IMR-90 (cell line): ENCODE results near the gene KLF7. TPM values are rescaled to one million over a fixed set of nuclear protein-coding genes. Genes with fewer than 3 reads are reported as not detected.

Source experiments
- ATAC-seq: fragments of 200-7000 bp; cut with Tn5 transposase; 2 replicates; pipeline ENCODE4 v1.9.1; 2020; ENCODE audit warnings: low read depth, mild to moderate bottlenecking, moderate library complexity
- BruUV-seq: library from RNA; stranded (reverse); fragments of 400-500 nt; replicated peaks from 2 replicates; lab custom pipeline; 2021; lab: Mats Ljungman, UMichigan
- CTCF ChIA-PET: fragments of 300-600 bp; formaldehyde crosslinking; extraction: SDS; loops from one replicate; lab custom pipeline; 2021; ENCODE audit warnings: antibody characterized with exemption; lab: Yijun Ruan, JAX
- POLR2A ChIA-PET: fragments of 300-600 bp; sonication (Branson Sonifier 250); formaldehyde crosslinking; loops from one replicate; lab custom pipeline; 2022; ENCODE audit warnings: antibody characterized with exemption; ENCODE audit not compliant: unreplicated experiment; lab: Charles Lee
- DNase-seq: peaks from one replicate; pipeline ENCODE4 v3.0.0; 2013
- H2AFZ ChIP-seq: replicated peaks from 2 replicates; pipeline ENCODE3; 2013; ENCODE audit warnings: low read length, mild to moderate bottlenecking; ENCODE audit not compliant: poor library complexity
- H2AK5ac ChIP-seq: 2 replicates; pipeline ENCODE4 v1.6.1; 2013; ENCODE audit warnings: low read depth, low read length, inconsistent platforms
- H2AK9ac ChIP-seq: replicated peaks from 2 replicates; pipeline ENCODE3; 2013; ENCODE audit warnings: mild to moderate bottlenecking, low read depth, low read length, moderate library complexity; ENCODE audit not compliant: poor library complexity
- H2BK120ac ChIP-seq: 2 replicates; pipeline ENCODE4 v1.6.1; 2013; ENCODE audit warnings: low read depth, low read length, inconsistent platforms
- H2BK15ac ChIP-seq: 3 replicates; pipeline ENCODE4 v1.6.1; 2013; ENCODE audit warnings: low read depth, low read length, inconsistent platforms
- H2BK20ac ChIP-seq: 2 replicates; pipeline ENCODE4 v1.6.1; 2013; ENCODE audit warnings: low read depth, mild to moderate bottlenecking, inconsistent platforms, low read length, moderate library complexity
- H2BK5ac ChIP-seq: 2 replicates; pipeline ENCODE4 v1.6.1; 2013; ENCODE audit warnings: mild to moderate bottlenecking, low read depth, low read length, inconsistent platforms; ENCODE audit not compliant: poor library complexity, severe bottlenecking
- H3K14ac ChIP-seq: replicated peaks from 2 replicates; pipeline ENCODE4 v1.6.1; 2013; ENCODE audit warnings: low read depth, low read length, inconsistent platforms
- H3K18ac ChIP-seq: 2 replicates; pipeline ENCODE4 v1.6.1; 2013; ENCODE audit warnings: low read depth, low read length, control low read depth
- H3K23ac ChIP-seq: 2 replicates; pipeline ENCODE4 v1.6.1; 2013; ENCODE audit warnings: low read depth, low read length, inconsistent platforms
- H3K27ac ChIP-seq: 2 replicates; pipeline ENCODE4 v1.5.1; 2013; ENCODE audit warnings: mild to moderate bottlenecking, control low read depth, low read length; ENCODE audit not compliant: insufficient read depth
- H3K27me3 ChIP-seq: 2 replicates; pipeline ENCODE4 v1.6.1; 2013; ENCODE audit warnings: low read length; ENCODE audit not compliant: control insufficient read depth, insufficient read depth
- H3K36me3 ChIP-seq: 2 replicates; pipeline ENCODE4 v1.6.1; 2013; ENCODE audit warnings: low read length, mixed read lengths; ENCODE audit not compliant: control insufficient read depth, insufficient read depth
- H3K4ac ChIP-seq: 2 replicates; pipeline ENCODE4 v1.6.1; 2013; ENCODE audit warnings: low read depth, low read length, inconsistent platforms
- H3K4me1 ChIP-seq: 2 replicates; pipeline ENCODE4 v1.6.1; 2013; ENCODE audit warnings: low read length, mixed read lengths; ENCODE audit not compliant: control insufficient read depth, insufficient read depth
- H3K4me2 ChIP-seq: 2 replicates; pipeline ENCODE4 v1.6.1; 2013; ENCODE audit warnings: low read depth, mild to moderate bottlenecking, control low read depth, low read length, moderate library complexity
- H3K4me3 ChIP-seq: 2 replicates; pipeline ENCODE4 v1.5.1; 2013; ENCODE audit warnings: low read depth, mild to moderate bottlenecking, control low read depth, low read length, moderate library complexity; ENCODE audit not compliant: insufficient read depth
- H3K56ac ChIP-seq: 2 replicates; pipeline ENCODE4 v1.6.1; 2013; ENCODE audit warnings: low read length, inconsistent platforms; ENCODE audit not compliant: insufficient read depth; ENCODE audit errors: extremely low read depth
- H3K79me1 ChIP-seq, 2 experiments: 2 replicates each; pipeline ENCODE4 v1.6.1; 2013; ENCODE audit warnings: low read length in 2 of 2, inconsistent platforms in 1 of 2, low read depth in 1 of 2
- H3K9ac ChIP-seq: 2 replicates; pipeline ENCODE4 v1.6.1; 2013; ENCODE audit warnings: low read depth, low read length, control low read depth
- H3K9me1 ChIP-seq: 2 replicates; pipeline ENCODE4 v1.6.1; 2013; ENCODE audit warnings: low read length, inconsistent platforms; ENCODE audit not compliant: insufficient read depth
- H3K9me3 ChIP-seq: 2 replicates; pipeline ENCODE4 v1.6.1; 2013; ENCODE audit warnings: low read length; ENCODE audit not compliant: control insufficient read depth, insufficient read depth
- H4K20me1 ChIP-seq: 2 replicates; pipeline ENCODE4 v1.6.1; 2013; ENCODE audit warnings: low read length, inconsistent platforms; ENCODE audit not compliant: insufficient read depth
- H4K5ac ChIP-seq: 2 replicates; pipeline ENCODE4 v1.6.1; 2013; ENCODE audit warnings: mild to moderate bottlenecking, low read depth, low read length, control low read depth
- H4K8ac ChIP-seq, 2 experiments: 2 replicates each; pipeline ENCODE4 v1.6.1; 2013; ENCODE audit warnings: low read depth in 2 of 2, low read length in 2 of 2, control low read depth in 1 of 2, inconsistent platforms in 1 of 2
- H4K91ac ChIP-seq: 2 replicates; pipeline ENCODE4 v1.6.1; 2013; ENCODE audit warnings: low read depth, low read length, inconsistent platforms; ENCODE audit not compliant: insufficient read depth
- BHLHE40 ChIP-seq: fragments of 150-350 bp; IDR thresholded peaks from 2 replicates; pipeline ENCODE4 v1.6.1; 2016; ENCODE audit warnings: mild to moderate bottlenecking, low read depth, low read length
- CEBPB ChIP-seq: IDR thresholded peaks from 2 replicates; pipeline ENCODE4 v1.6.1; 2012; ENCODE audit warnings: low read depth, low read length, improper control_type of control experiment
- CHD1 ChIP-seq: IDR thresholded peaks from 2 replicates; pipeline ENCODE4 v1.6.1; 2012; ENCODE audit warnings: low read depth, low read length, improper control_type of control experiment
- CTCF ChIP-seq: conservative IDR thresholded peaks from 2 replicates; pipeline ENCODE4 v1.5.1; 2012; ENCODE audit warnings: mild to moderate bottlenecking, low read depth, low read length, improper control_type of control experiment
- ELK1 ChIP-seq: fragments of 150-350 bp; IDR thresholded peaks from 2 replicates; pipeline ENCODE4 v1.6.1; 2016; ENCODE audit warnings: low read depth, mild to moderate bottlenecking, low read length, moderate library complexity, borderline replicate concordance
- FOS ChIP-seq: fragments of 150-350 bp; IDR thresholded peaks from 2 replicates; pipeline ENCODE4 v1.6.1; 2016; ENCODE audit warnings: low read depth, low read length
- MAFK ChIP-seq: IDR thresholded peaks from 2 replicates; pipeline ENCODE4 v1.6.1; 2012; ENCODE audit warnings: low read depth, low read length, improper control_type of control experiment
- MAZ ChIP-seq: IDR thresholded peaks from 2 replicates; pipeline ENCODE4 v1.6.1; 2012; ENCODE audit warnings: low read depth, mild to moderate bottlenecking, low read length, improper control_type of control experiment, moderate library complexity, borderline replicate concordance
- MXI1 ChIP-seq: IDR thresholded peaks from 2 replicates; pipeline ENCODE4 v1.6.1; 2012; ENCODE audit warnings: low read depth, mild to moderate bottlenecking, low read length, moderate library complexity, borderline replicate concordance
- NFE2L2 ChIP-seq: fragments of 150-350 bp; IDR thresholded peaks from 2 replicates; pipeline ENCODE4 v1.6.1; 2016; ENCODE audit warnings: low read depth, mild to moderate bottlenecking, low read length
- POLR2A ChIP-seq: IDR thresholded peaks from 2 replicates; pipeline ENCODE4 v1.6.1; 2012; ENCODE audit warnings: mild to moderate bottlenecking, low read depth, low read length
- RAD21 ChIP-seq: IDR thresholded peaks from 2 replicates; pipeline ENCODE4 v1.6.1; 2012; ENCODE audit warnings: low read length, improper control_type of control experiment
- RCOR1 ChIP-seq: IDR thresholded peaks from 2 replicates; pipeline ENCODE4 v1.6.1; 2012; ENCODE audit warnings: mild to moderate bottlenecking, low read length, improper control_type of control experiment; ENCODE audit not compliant: insufficient replicate concordance
- RFX5 ChIP-seq: IDR thresholded peaks from 2 replicates; pipeline ENCODE4 v1.8.0; 2012; ENCODE audit warnings: low read depth, mild to moderate bottlenecking, low read length, moderate library complexity
- SMC3 ChIP-seq: fragments of 150-350 bp; IDR thresholded peaks from 2 replicates; pipeline ENCODE4 v1.6.1; 2016; ENCODE audit warnings: low read depth, mild to moderate bottlenecking, antibody characterized with exemption, low read length, moderate library complexity
- USF2 ChIP-seq: fragments of 150-350 bp; IDR thresholded peaks from 2 replicates; pipeline ENCODE4 v1.6.1; 2017; ENCODE audit warnings: mild to moderate bottlenecking, antibody characterized with exemption, low read length, low read depth
- WGBS, 2 experiments: methylation state at CpG; one replicate each; pipeline versions ENCODE4 v1.1.5 to v1.1.7; 2013; ENCODE audit warnings: missing lambda C conversion rate in 2 of 2; ENCODE audit not compliant: insufficient read length in 1 of 2; ENCODE audit errors: extremely low coverage in 2 of 2; 5-methylcytosine and 5-hydroxymethylcytosine counted together
- dilution Hi-C: fragments of 300-500 bp; cut with HindIII; formaldehyde crosslinking; loops from one replicate; pipeline ENCODE4 v1.14.3; 2018; ENCODE audit warnings: low sequenced_read_pairs; ENCODE audit not compliant: unreplicated experiment
- in situ Hi-C: fragments of 300-500 bp; cut with MboI; formaldehyde crosslinking; loops from 3 replicates; pipeline ENCODE4 v1.14.3; 2019; ENCODE audit warnings: low sequenced_read_pairs, inconsistent platforms, mixed read lengths
- intact Hi-C: fragments of 100-400 bp; cut with micrococcal nuclease; formaldehyde crosslinking; loops from 2 replicates; pipeline ENCODE4 v1.10.0; 2022
- polyA plus RNA-seq, 3 experiments: library from polyadenylated mRNA; depleted of rRNA; stranded (reverse); fragments of >200 nt; gene quantifications; 2 replicates each; pipeline ENCODE4 v1.2.3, GENCODE V29; 2012; ENCODE audit warnings: low replicate concordance in 1 of 3
- total RNA-seq: library from RNA; depleted of rRNA; stranded (reverse); fragments of >200 nt; gene quantifications from 2 replicates; pipeline ENCODE4 v1.2.3, GENCODE V29; 2012

KLF7 gene
- total and polyA plus RNA-seq, 2 of the 4 experiments (the other 2 are of a cell fraction) = 23.1 to 28.5 TPM

- TF ChIP-seq RAD21 = no peak
- no peak for TF ChIP-seq MAFK
- TF ChIP-seq USF2 = no peak
- no peak for TF ChIP-seq MXI1
- no peak for TF ChIP-seq CHD1
- no peak for TF ChIP-seq RCOR1
- TF ChIP-seq BHLHE40 = no peak
- no peak for TF ChIP-seq RFX5
- TF ChIP-seq POLR2A = no peak
- TF ChIP-seq FOS = no peak
- no peak for TF ChIP-seq MAZ
- TF ChIP-seq ELK1 = no peak
- TF ChIP-seq CTCF = no peak
- TF ChIP-seq CEBPB = no peak
- TF ChIP-seq SMC3 = no peak
- no peak for TF ChIP-seq NFE2L2
Observed at GRCh38 chr2:207184768-207185167, 19.0 kb upstream of the KLF7 start.

More at GRCh38 chr2:207184768-207185167, 19.0 kb upstream of the KLF7 start:
- no peak overlapping the region for H3K9ac ChIP-seq
- WGBS, 2 experiments = no CpG with 5 or more reads among the region's 5 CpGs
- H3K4me3 ChIP-seq = no peak overlapping the region
- H3K36me3 ChIP-seq = no peaks in the 10 kb centered on the region
- POLR2A ChIA-PET = interaction anchor here (1.3 kb wide), 1 partner anchor 19 kb away, joined by 4 read pairs; the partner anchor contains the start of gene KLF7
- CTCF ChIA-PET = no interaction called here
- H4K5ac ChIP-seq = peak overlapping the region; percentile 69; the same call in 1 of the 2 replicates
- H3K9me3 ChIP-seq = peaks cover 5% of the 10 kb centered on the region; the same call in 1 of the 2 replicates
- intact Hi-C loops = loop anchor here (5.0 kb wide), 2 partner anchors 38 to 148 kb away; no protein-coding TSS in a partner anchor
- no peak overlapping the region; the same call in 1 of the 2 replicates for H3K23ac ChIP-seq
- BruUV-seq = no TSS peak
- H2BK5ac ChIP-seq = peak overlapping the region; percentile 51
- H4K8ac ChIP-seq = peak overlapping the region; percentile 41 to 58; a peak in 2 of 4 replicates
- no peaks in the 10 kb centered on the region for H4K20me1 ChIP-seq
- in situ Hi-C loops = no loop called here
- no peak for ATAC-seq
- peak overlapping the region; percentile 54; the same call in 1 of the 2 replicates for H2BK20ac ChIP-seq
- peak overlapping the region; percentile 77 for H2BK120ac ChIP-seq
- H3K4me2 ChIP-seq = no peak overlapping the region
- peaks cover 0 to 3% of the 10 kb centered on the region in 2 experiments; a peak in 1 of 4 replicates for H3K79me1 ChIP-seq
- dilution Hi-C loops = no loop called here
- peak overlapping the region; percentile 12 for H2AK9ac ChIP-seq
- no peak overlapping the region for H3K56ac ChIP-seq
- no peak overlapping the region for H2AFZ ChIP-seq
- peak overlapping the region; percentile 96; the same call in 2 of the 3 replicates for H2BK15ac ChIP-seq
- no peaks in the 10 kb centered on the region for H3K27me3 ChIP-seq
- H3K14ac ChIP-seq = peak overlapping the region; percentile 51; the same call in 1 of the 2 replicates
- peak overlapping the region; percentile 44; the same call in 1 of the 2 replicates for H4K91ac ChIP-seq
- peak overlapping the region; percentile 48; the same call in 1 of the 2 replicates for H3K18ac ChIP-seq
- peaks cover 15% of the 10 kb centered on the region for H3K9me1 ChIP-seq
- peak overlapping the region; percentile 95 for H2AK5ac ChIP-seq
- peaks cover 17% of the 10 kb centered on the region for H3K4me1 ChIP-seq
- peak overlapping the region; percentile 71 for H3K4ac ChIP-seq
- 0 out of 2 replicates have a peak overlapping the region, but pooled peaks have one; percentile 14 for H3K27ac ChIP-seq
- DNase-seq = peak; percentile 39
